ENCODE measurements around the gene ANKIB1.

DNA sequence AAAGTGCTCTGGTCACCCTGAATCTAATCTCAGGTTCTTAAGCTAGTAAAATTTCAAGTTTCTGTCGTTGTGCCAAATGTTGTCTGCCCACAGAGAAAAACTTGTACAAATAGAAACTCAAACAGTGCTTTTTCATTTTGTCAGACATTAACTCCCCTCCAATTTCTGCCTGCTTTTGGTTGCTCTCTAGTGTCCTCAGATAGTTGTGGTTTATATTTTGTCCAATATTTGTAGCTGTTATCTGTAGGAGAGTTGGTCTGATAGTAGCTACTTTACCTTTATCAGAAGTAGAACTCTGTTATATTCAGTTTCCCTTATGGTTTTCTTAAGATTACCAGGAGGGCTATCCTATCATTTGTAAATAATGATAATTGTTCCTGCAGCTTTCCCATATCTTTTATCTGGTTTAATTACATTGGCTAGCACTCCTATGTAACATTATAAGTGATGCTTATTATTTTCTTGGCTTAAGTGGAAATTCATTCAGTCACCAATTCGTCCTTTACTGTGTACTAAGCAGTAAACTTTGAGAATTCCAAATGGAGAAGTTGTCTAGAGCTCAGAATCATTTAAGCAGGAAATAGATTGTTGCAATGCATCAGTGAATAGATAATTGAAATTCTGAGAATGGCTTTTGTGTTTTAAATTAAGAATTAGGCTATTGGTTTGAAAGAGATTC lies 91.0 kb downstream of the ANKIB1 start:
- TF ChIP-seq, protein P1, sequence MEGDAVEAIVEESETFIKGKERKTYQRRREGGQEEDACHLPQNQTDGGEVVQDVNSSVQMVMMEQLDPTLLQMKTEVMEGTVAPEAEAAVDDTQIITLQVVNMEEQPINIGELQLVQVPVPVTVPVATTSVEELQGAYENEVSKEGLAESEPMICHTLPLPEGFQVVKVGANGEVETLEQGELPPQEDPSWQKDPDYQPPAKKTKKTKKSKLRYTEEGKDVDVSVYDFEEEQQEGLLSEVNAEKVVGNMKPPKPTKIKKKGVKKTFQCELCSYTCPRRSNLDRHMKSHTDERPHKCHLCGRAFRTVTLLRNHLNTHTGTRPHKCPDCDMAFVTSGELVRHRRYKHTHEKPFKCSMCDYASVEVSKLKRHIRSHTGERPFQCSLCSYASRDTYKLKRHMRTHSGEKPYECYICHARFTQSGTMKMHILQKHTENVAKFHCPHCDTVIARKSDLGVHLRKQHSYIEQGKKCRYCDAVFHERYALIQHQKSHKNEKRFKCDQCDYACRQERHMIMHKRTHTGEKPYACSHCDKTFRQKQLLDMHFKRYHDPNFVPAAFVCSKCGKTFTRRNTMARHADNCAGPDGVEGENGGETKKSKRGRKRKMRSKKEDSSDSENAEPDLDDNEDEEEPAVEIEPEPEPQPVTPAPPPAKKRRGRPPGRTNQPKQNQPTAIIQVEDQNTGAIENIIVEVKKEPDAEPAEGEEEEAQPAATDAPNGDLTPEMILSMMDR (conservative IDR thresholded peaks at IDR 0.05; ENCODE audit: low read length), result no peak
- TF ChIP-seq EZH2phosphoT487 (IDR thresholded peaks at IDR 0.05; ENCODE audit: borderline replicate concordance), result no peak

Data from Loucy (cell line).